AG04449 (cell line): ENCODE measurements around the gene MTAP.
A peak's percentile ranks its signal among the peaks of the same experiment; 100 is the strongest.

Experiments used
- CTCF ChIA-PET: fragments of 350-600 bp; formaldehyde crosslinking; extraction: SDS; loops from one replicate; lab custom pipeline; 2021; ENCODE audit warnings: antibody characterized with exemption; lab: Yijun Ruan, JAX
- POLR2A ChIA-PET: fragments of 400-600, 350-600 bp; formaldehyde crosslinking; extraction: SDS; loops from one replicate; lab custom pipeline; 2020; ENCODE audit warnings: antibody characterized with exemption, inconsistent platforms; lab: Yijun Ruan, JAX
- DNase-seq: peaks from one replicate; pipeline ENCODE4 v3.0.0-alpha.2; 2010; ENCODE audit warnings: low read depth, low spot score
- H3K4me3 ChIP-seq: 2 replicates; pipeline ENCODE4 v1.5.1; 2011; ENCODE audit warnings: low read depth, mild to moderate bottlenecking, control low read depth, low read length
- TF ChIP-seq, protein P1 (sequence below): IDR thresholded peaks from one replicate; pipeline ENCODE4 v1.5.1; 2011; ENCODE audit warnings: mild to moderate bottlenecking, moderate library complexity, low read length, control low read depth, inconsistent platforms; ENCODE audit not compliant: insufficient read depth; ENCODE audit errors: missing control alignments

The MTAP gene

DNA sequence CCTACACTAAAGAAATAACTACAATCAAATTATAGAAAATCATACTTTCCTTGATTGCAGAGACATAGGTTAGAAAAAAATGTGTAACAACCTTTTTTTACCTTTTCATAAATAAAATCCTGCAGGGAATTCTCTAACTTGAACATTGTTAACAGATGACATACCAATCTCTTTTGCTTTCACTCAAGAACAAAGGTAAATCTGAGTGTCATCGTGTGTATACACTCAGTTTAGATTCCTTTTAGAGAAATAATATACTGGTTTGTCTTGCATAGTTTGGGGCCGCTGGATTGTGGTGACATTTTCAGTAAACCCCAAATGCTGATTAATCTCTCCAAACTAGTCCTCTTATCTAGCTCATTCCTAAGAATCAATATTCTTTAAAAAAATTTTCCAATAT is 20.8 kb upstream of the MTAP start:
- TF ChIP-seq, protein P1, sequence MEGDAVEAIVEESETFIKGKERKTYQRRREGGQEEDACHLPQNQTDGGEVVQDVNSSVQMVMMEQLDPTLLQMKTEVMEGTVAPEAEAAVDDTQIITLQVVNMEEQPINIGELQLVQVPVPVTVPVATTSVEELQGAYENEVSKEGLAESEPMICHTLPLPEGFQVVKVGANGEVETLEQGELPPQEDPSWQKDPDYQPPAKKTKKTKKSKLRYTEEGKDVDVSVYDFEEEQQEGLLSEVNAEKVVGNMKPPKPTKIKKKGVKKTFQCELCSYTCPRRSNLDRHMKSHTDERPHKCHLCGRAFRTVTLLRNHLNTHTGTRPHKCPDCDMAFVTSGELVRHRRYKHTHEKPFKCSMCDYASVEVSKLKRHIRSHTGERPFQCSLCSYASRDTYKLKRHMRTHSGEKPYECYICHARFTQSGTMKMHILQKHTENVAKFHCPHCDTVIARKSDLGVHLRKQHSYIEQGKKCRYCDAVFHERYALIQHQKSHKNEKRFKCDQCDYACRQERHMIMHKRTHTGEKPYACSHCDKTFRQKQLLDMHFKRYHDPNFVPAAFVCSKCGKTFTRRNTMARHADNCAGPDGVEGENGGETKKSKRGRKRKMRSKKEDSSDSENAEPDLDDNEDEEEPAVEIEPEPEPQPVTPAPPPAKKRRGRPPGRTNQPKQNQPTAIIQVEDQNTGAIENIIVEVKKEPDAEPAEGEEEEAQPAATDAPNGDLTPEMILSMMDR = no peak
- no peak for DNase-seq
- no peak overlapping the region for H3K4me3 ChIP-seq
- CTCF ChIA-PET = interaction anchor here (1.0 to 1.2 kb wide), 2 partner anchors 220 to 347 kb away, joined by 3 read pairs; no protein-coding TSS in a partner anchor
- POLR2A ChIA-PET = no interaction called here

DNA sequence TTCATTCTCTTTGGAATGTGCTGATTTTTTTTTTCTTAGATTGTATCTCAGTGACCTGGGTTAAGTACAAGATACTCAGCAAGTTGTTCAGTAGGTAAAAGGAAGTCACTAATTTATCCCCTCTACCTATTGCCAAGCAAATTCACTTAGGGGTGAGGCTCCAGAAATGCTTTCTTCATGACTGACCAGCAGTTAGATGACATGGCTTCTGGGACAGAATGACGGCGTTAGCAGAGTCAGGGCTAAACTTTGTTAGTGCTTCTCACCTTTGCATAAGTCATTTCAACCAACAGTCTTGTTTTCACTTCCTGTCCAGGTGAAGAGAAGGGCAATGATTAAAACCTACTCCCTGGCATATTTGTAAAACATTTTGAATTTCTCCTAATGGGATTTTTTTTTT is 20.2 kb upstream of the MTAP start:
- H3K4me3 ChIP-seq = no peak overlapping the region
- ChIA-PET CTCF (interaction anchor here (0.6 to 1.0 kb wide), 2 partner anchors 220 to 256 kb away, joined by 3 read pairs; no protein-coding TSS in a partner anchor), POLR2A (no interaction called here)
- DNase-seq = no peak
- TF ChIP-seq, protein P1 = no peak

DNA sequence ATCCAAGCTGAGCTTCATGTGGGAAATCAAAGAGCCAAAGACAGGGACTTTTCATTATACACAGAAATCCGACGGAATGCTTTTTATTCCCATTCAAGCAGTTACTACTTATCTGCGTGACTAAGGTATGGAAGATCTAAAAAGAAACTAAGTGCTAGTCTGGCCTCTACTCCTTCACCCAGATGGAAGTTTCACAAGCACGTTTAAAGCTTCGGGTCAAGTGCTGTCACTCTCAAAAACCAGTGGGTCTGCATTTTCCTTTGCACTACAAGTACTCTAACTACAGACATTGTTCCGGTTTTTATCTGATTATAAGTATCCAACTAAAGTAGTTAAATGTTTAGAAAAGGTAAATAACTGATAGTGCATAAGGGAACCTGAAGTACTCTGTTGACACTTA is 13.7 kb upstream of the MTAP start:
- no peak for DNase-seq
- POLR2A ChIA-PET = interaction anchor here (1.5 kb wide), 1 partner anchor 11 kb away, joined by 4 read pairs; no protein-coding TSS in a partner anchor
- H3K4me3 ChIP-seq = no peak overlapping the region; the same call in 1 of the 2 replicates
- CTCF ChIA-PET = interaction anchor here (0.6 to 4.5 kb wide), 63 partner anchors 9 to 553 kb away, joined by 3 to 77 read pairs (median 4); no protein-coding TSS in a partner anchor
- TF ChIP-seq, protein P1 = no peak

DNA sequence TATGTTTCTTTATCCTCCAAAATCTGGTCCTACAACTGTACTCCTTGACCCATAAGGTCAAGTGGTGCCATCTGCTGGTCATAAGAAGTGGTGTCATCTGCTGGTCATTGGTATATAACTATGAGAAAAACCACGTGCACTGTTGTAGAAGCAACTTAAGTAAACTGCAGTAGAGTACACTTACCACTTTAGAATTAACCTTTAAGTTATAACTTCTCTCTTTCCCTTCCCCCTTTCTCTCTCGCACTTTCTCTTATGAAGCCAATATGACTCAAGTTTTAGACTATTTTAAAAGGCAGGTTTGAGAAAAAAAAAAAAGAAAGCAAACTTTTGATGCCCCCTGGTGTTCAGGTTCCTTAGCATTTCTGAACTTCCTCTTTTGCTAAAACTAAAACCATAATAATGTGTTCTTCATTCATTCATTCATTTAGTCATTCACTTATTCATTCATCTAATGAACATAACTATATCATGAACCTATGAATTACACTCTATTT is 12.8 kb upstream of the MTAP start:
- CTCF ChIA-PET = interaction anchor here (0.7 to 4.5 kb wide), 49 partner anchors 8 to 554 kb away, joined by 3 to 77 read pairs (median 6); no protein-coding TSS in a partner anchor
- TF ChIP-seq, protein P1 = peak; percentile 61
- peak overlapping the region; percentile 48 for H3K4me3 ChIP-seq
- POLR2A ChIA-PET = no interaction called here
- DNase-seq = no peak

DNA sequence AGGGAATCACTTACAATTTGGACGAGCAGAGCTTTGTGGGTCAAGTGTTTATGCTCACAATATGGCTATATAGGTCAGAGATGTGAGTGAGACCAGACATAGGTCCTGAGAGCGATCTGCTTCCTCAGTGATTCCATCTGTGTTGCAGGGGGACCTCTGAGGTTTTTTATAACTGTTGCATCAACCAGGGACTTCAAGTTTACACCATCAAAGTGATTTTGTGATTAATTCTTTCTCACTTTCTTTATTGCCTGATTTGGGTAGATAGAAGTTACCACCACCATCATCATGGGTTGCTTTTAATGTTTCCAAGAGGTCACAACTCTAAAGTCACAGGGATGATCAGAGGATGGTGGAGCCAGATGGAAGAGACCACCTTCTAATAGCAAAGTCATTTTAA is 7.0 kb upstream of the MTAP start:
- TF ChIP-seq, protein P1 = no peak
- POLR2A ChIA-PET = no interaction called here
- DNase-seq = no peak
- no peak overlapping the region for H3K4me3 ChIP-seq
- CTCF ChIA-PET = interaction anchor here (0.9 to 2.0 kb wide), 4 partner anchors 86 to 600 kb away, joined by 3 to 7 read pairs (median 4); no protein-coding TSS in a partner anchor

DNA sequence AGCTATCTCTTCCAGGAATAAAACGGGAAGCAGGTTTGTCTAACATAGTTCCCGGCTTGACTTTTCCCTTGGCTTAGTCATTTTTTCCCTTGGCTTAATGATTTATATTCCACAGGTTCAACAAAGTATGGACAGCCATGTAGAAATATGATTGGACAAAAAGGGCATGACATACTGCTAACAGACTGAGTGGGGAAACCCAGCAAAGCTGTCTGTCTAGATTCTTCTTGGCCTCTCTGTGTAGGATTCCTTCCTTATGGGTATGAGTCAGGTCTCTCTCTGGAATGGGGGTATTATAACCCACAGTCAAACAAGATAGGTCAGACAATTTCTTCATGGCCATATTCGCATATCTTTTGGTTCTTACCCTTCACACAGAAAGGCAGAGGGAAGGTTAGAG is 5.7 kb upstream of the MTAP start:
- ChIA-PET CTCF (interaction anchor here (0.7 to 2.1 kb wide), 7 partner anchors 13 to 602 kb away, joined by 3 to 6 read pairs (median 4); no protein-coding TSS in a partner anchor), POLR2A (no interaction called here)
- no peak for DNase-seq
- TF ChIP-seq, protein P1 = no peak
- H3K4me3 ChIP-seq = no peak overlapping the region
